H9 (cell line): ENCODE measurements around the gene FCN1. TPM values are rescaled to one million over a fixed set of nuclear protein-coding genes. Genes with fewer than 3 reads are reported as not detected.

Experiments
- DNase-seq: peaks from one replicate; pipeline ENCODE4 v3.0.0-alpha.2; 2017
- H2AFZ ChIP-seq: one replicate; pipeline ENCODE4 v1.6.1; 2013; ENCODE audit warnings: mild to moderate bottlenecking, low read length, control low read depth, moderate library complexity
- H2AK5ac ChIP-seq: 2 replicates; pipeline ENCODE4 v1.6.1; 2013; ENCODE audit warnings: low read length, control low read depth, mixed read lengths; ENCODE audit not compliant: insufficient read length
- H2BK120ac ChIP-seq: one replicate; pipeline ENCODE4 v1.6.1; 2013; ENCODE audit warnings: low read depth, mild to moderate bottlenecking, low read length, control low read depth, inconsistent platforms; ENCODE audit not compliant: poor library complexity, severe bottlenecking
- H2BK12ac ChIP-seq: 2 replicates; pipeline ENCODE4 v1.6.1; 2013; ENCODE audit warnings: low read length, control low read depth, mixed read lengths, low read depth; ENCODE audit not compliant: insufficient read length
- H2BK15ac ChIP-seq: 2 replicates; pipeline ENCODE4 v1.6.1; 2013; ENCODE audit warnings: low read depth, low read length, control low read depth
- H2BK20ac ChIP-seq: one replicate; pipeline ENCODE4 v1.6.1; 2013; ENCODE audit warnings: low read depth, mild to moderate bottlenecking, low read length, control low read depth, inconsistent platforms; ENCODE audit not compliant: poor library complexity, severe bottlenecking
- H2BK5ac ChIP-seq: 2 replicates; pipeline ENCODE4 v1.6.1; 2013; ENCODE audit warnings: low read length, control low read depth, mixed read lengths; ENCODE audit not compliant: insufficient read length
- H3K14ac ChIP-seq: 2 replicates; pipeline ENCODE4 v1.6.1; 2013; ENCODE audit warnings: low read length, control low read depth; ENCODE audit not compliant: insufficient read depth
- H3K18ac ChIP-seq: 2 replicates; pipeline ENCODE4 v1.6.1; 2013; ENCODE audit warnings: low read depth, mild to moderate bottlenecking, mixed read lengths, low read length, control low read depth; ENCODE audit not compliant: insufficient read length
- H3K23ac ChIP-seq: 2 replicates; pipeline ENCODE4 v1.6.1; 2013; ENCODE audit warnings: low read length, control low read depth, mixed read lengths, low read depth; ENCODE audit not compliant: insufficient read length
- H3K23me2 ChIP-seq: 2 replicates; pipeline ENCODE4 v1.6.1; 2013; ENCODE audit warnings: low read depth, mild to moderate bottlenecking, mixed read lengths, low read length, control low read depth; ENCODE audit not compliant: insufficient read length, poor library complexity, severe bottlenecking
- H3K27ac ChIP-seq: 2 replicates; pipeline ENCODE4 v1.5.1; 2013; ENCODE audit warnings: low read length, control low read depth, mixed read lengths, low read depth; ENCODE audit not compliant: insufficient read length
- H3K27me3 ChIP-seq: 2 replicates; pipeline ENCODE4 v1.6.1; 2013; ENCODE audit warnings: low read length, control low read depth, inconsistent platforms; ENCODE audit not compliant: insufficient read depth
- H3K4ac ChIP-seq: 2 replicates; pipeline ENCODE4 v1.6.1; 2013; ENCODE audit warnings: low read depth, mild to moderate bottlenecking, control low read depth, inconsistent platforms, low read length, moderate library complexity
- H3K4me1 ChIP-seq: 2 replicates; pipeline ENCODE4 v1.6.1; 2013; ENCODE audit warnings: low read length, control low read depth, inconsistent platforms; ENCODE audit not compliant: insufficient read depth
- H3K4me2 ChIP-seq: 2 replicates; pipeline ENCODE4 v1.6.1; 2013; ENCODE audit warnings: low read length, control low read depth, mixed read lengths; ENCODE audit not compliant: insufficient read length, insufficient read depth
- H3K56ac ChIP-seq: 2 replicates; pipeline ENCODE4 v1.6.1; 2013; ENCODE audit warnings: low read depth, mild to moderate bottlenecking, mixed read lengths, low read length, control low read depth; ENCODE audit not compliant: insufficient read length
- H3K79me1 ChIP-seq: 2 replicates; pipeline ENCODE4 v1.6.1; 2013; ENCODE audit warnings: low read depth, mild to moderate bottlenecking, moderate library complexity, low read length, control low read depth, inconsistent platforms; ENCODE audit not compliant: insufficient read depth, poor library complexity, severe bottlenecking
- H3K79me2 ChIP-seq: 2 replicates; pipeline ENCODE4 v1.6.1; 2013; ENCODE audit warnings: low read length, control low read depth, inconsistent platforms; ENCODE audit not compliant: insufficient read depth
- H3K9ac ChIP-seq: 2 replicates; pipeline ENCODE4 v1.6.1; 2013; ENCODE audit warnings: low read length, control low read depth, mixed read lengths; ENCODE audit not compliant: insufficient read length; ENCODE audit errors: extremely low read depth
- H3K9me3 ChIP-seq: one replicate; pipeline ENCODE4 v1.6.1; 2013; ENCODE audit warnings: low read depth, low read length, inconsistent platforms; ENCODE audit not compliant: control insufficient read depth
- H3T11ph ChIP-seq: one replicate; pipeline ENCODE4 v1.6.1; 2013; ENCODE audit warnings: mild to moderate bottlenecking, low read length, control low read depth, inconsistent platforms
- H4K20me1 ChIP-seq: one replicate; pipeline ENCODE4 v1.6.1; 2013; ENCODE audit not compliant: control insufficient read depth, insufficient read length, insufficient read depth
- H4K5ac ChIP-seq: 2 replicates; pipeline ENCODE4 v1.6.1; 2013; ENCODE audit warnings: low read depth, mild to moderate bottlenecking, mixed read lengths, low read length, control low read depth; ENCODE audit not compliant: insufficient read length
- H4K8ac ChIP-seq: replicated peaks from 2 replicates; pipeline ENCODE4 v1.6.1; 2013; ENCODE audit warnings: low read length, control low read depth, mixed read lengths, low read depth; ENCODE audit not compliant: insufficient read length
- H4K91ac ChIP-seq: 2 replicates; pipeline ENCODE4 v1.6.1; 2013; ENCODE audit warnings: low read depth, mild to moderate bottlenecking, moderate library complexity, mixed read lengths, low read length, control low read depth; ENCODE audit not compliant: insufficient read length
- H3K27ac Mint-ChIP-seq, 3 experiments: 2 replicates in 2 of 3; 3 replicates in 1 of 3; pipeline ENCODE4 v1.8.0; 2020 to 2021; ENCODE audit warnings: mixed read lengths in 3 of 3, mild to moderate bottlenecking in 1 of 3, moderate library complexity in 1 of 3
- H3K27me3 Mint-ChIP-seq: 2 replicates; pipeline ENCODE4 v1.8.0; 2021; ENCODE audit warnings: low read depth, mild to moderate bottlenecking, moderate library complexity, mixed read lengths
- H3K36me3 Mint-ChIP-seq, 3 experiments: 2 replicates in 2 of 3; 3 replicates in 1 of 3; pipeline ENCODE4 v1.8.0; 2020 to 2021; ENCODE audit warnings: low read depth in 3 of 3, mixed read lengths in 3 of 3; ENCODE audit not compliant: insufficient read depth in 1 of 3
- H3K4me1 Mint-ChIP-seq, 2 experiments: 2 replicates each; pipeline ENCODE4 v1.8.0; 2020; ENCODE audit warnings: mixed read lengths in 2 of 2
- H3K4me3 Mint-ChIP-seq, 2 experiments: 2 replicates in 1 of 2; 3 replicates in 1 of 2; pipeline ENCODE4 v1.8.0; 2020 to 2021; ENCODE audit warnings: mild to moderate bottlenecking in 2 of 2, mixed read lengths in 2 of 2, moderate library complexity in 1 of 2
- H3K9me3 Mint-ChIP-seq, 2 experiments: 2 replicates in 1 of 2; 3 replicates in 1 of 2; pipeline ENCODE4 v1.8.0; 2020; ENCODE audit warnings: mild to moderate bottlenecking in 2 of 2, mixed read lengths in 2 of 2, moderate library complexity in 1 of 2
- CTCF ChIP-seq: fragments of 200-600 bp; sonication (generic); conservative IDR thresholded peaks from 3 replicates; pipeline ENCODE4 v1.8.0; 2021; ENCODE audit warnings: antibody characterized with exemption, mild to moderate bottlenecking
- WGBS: extraction: QIAGEN DNeasy Blood & Tissue Kit; methylation state at CpG from one replicate; pipeline ENCODE4 v1.1.7; 2013; ENCODE audit warnings: missing lambda C conversion rate, low lambda C conversion rate, mixed read lengths; ENCODE audit not compliant: insufficient read length; ENCODE audit errors: extremely low coverage; 5-methylcytosine and 5-hydroxymethylcytosine counted together
- total RNA-seq: library from RNA; stranded (reverse); gene quantifications from 2 replicates; pipeline ENCODE4 v1.2.1, GENCODE V29; 2021

The FCN1 gene
- total RNA-seq, 1 experiment from 2014 or later = not detected

- Histone ChIP-seq H4K8ac (no peak overlapping the region), H3K23ac (no peak overlapping the region), H3K27me3 (no peaks in the 10 kb centered on the region), H2BK20ac (no peak overlapping the region), H3K79me2 (no peaks in the 10 kb centered on the region), H2BK120ac (no peak overlapping the region), H3K27ac (no peak overlapping the region), H3K56ac (no peak overlapping the region), H3K9ac (no peak overlapping the region), H3K4ac (no peak overlapping the region), H3K23me2 (no peaks in the 10 kb centered on the region), H3K18ac (no peak overlapping the region), H2BK12ac (no peak overlapping the region), H3K79me1 (no peaks in the 10 kb centered on the region), H3K4me1 (no peaks in the 10 kb centered on the region), H2AFZ (no peak overlapping the region), H4K91ac (no peak overlapping the region), H3K4me2 (no peak overlapping the region), H2BK5ac (no peak overlapping the region), H2AK5ac (no peak overlapping the region), H3T11ph (no peak overlapping the region), H3K14ac (no peak overlapping the region), H4K20me1 (no peaks in the 10 kb centered on the region), H2BK15ac (no peak overlapping the region), H3K9me3 (peaks cover 7% of the 10 kb centered on the region), H4K5ac (no peak overlapping the region)
- no CpG with 5 or more reads among the region's 2 CpGs for WGBS
- DNase-seq = no peak
- Mint-ChIP-seq H3K9me3 (peaks cover 24 to 30% of the 10 kb centered on the region in 2 experiments), H3K27ac (no peak overlapping the region), H3K36me3 (peaks cover 0 to 18% (median 6%) of the 10 kb centered on the region in 3 experiments; a peak in 4 of 7 replicates), H3K4me1 (no peaks in the 10 kb centered on the region), H3K27me3 (peaks cover 7% of the 10 kb centered on the region), H3K4me3 (no peak overlapping the region)
- TF ChIP-seq CTCF = no peak
These were observed 19.4 kb downstream of the FCN1 start for GRCh38 chr9:134898319-134898718.
